H54 (cell line): ENCODE measurements around the gene SLC6A19.

ENCODE experiments used
- DNase-seq: peaks from one replicate; pipeline ENCODE4 v3.0.0; 2011; ENCODE audit warnings: low spot score, mixed read lengths; ENCODE audit not compliant: insufficient read length
- FAIRE-seq: peaks from 3 replicates; lab custom pipeline; 2011; peaks lifted over from hg19 to GRCh38; lab: Jason Lieb, UNC
- POLR2A ChIP-seq: IDR thresholded peaks from 2 replicates; pipeline ENCODE4 v1.6.1; 2011; ENCODE audit warnings: low read depth, mild to moderate bottlenecking, low read length

SLC6A19 gene

GRCh38 chr5:1208743-1209488, 7.5 kb downstream of the SLC6A19 start:
- FAIRE-seq (no peak), DNase-seq (peak; percentile 75)
- no peak for TF ChIP-seq POLR2A

DNA sequence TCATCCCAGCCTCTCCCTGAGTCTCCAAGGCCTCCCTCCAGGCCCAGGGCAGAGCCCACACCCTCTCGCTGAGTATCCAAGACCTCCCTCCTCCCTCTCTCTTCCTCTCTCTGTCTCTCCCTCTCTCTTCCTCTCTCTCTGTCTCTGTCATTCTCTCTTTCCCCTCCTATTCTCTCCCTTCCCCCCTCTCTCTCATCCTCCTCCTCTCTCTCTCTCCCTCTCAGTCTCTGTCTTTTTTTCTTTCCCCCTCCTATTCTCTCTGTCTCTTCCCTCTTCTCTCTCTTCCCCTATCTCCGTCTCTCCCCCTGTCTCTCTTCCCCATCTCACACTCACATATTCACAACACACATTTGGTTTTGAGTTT, 8.1 kb downstream of the SLC6A19 start:
- no peak for TF ChIP-seq POLR2A

GRCh38 chr5:1209896-1210776, 8.7 kb downstream of the SLC6A19 start:
- no peak for TF ChIP-seq POLR2A
- FAIRE-seq = no peak
- DNase-seq = no peak

More for the DNA sequence above, 8.1 kb downstream of the SLC6A19 start:
- FAIRE-seq = no peak
- no peak for DNase-seq

- DNase-seq (no peak), FAIRE-seq (no peak)
- TF ChIP-seq POLR2A = no peak
Measured at GRCh38 chr5:1210832-1211251, 9.4 kb downstream of the SLC6A19 start.

GRCh38 chr5:1211701-1212100, 10.3 kb downstream of the SLC6A19 start:
- TF ChIP-seq POLR2A = no peak
- FAIRE-seq (no peak), DNase-seq (no peak)

DNA sequence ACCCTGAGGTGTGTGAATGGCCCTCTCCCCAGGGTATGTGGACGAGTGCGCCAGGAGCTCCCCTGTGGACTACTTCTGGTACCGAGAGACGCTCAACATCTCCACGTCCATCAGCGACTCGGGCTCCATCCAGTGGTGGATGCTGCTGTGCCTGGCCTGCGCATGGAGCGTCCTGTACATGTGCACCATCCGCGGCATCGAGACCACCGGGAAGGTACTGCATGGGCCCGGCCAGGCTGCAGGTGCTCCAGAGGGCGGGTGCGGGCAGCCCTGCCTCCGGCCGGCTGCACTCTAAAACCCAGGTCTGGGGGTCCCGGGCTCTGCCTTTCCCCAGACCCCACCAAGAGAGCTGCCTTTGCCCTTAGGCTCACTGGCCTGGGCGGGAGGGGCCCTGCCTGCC, 10.9 kb downstream of the SLC6A19 start:
- no peak for FAIRE-seq
- no peak for TF ChIP-seq POLR2A
- no peak for DNase-seq

- no peak for FAIRE-seq
- no peak for TF ChIP-seq POLR2A
- DNase-seq = no peak
Measured at GRCh38 chr5:1212881-1213280, 11.5 kb downstream of the SLC6A19 start.

DNA sequence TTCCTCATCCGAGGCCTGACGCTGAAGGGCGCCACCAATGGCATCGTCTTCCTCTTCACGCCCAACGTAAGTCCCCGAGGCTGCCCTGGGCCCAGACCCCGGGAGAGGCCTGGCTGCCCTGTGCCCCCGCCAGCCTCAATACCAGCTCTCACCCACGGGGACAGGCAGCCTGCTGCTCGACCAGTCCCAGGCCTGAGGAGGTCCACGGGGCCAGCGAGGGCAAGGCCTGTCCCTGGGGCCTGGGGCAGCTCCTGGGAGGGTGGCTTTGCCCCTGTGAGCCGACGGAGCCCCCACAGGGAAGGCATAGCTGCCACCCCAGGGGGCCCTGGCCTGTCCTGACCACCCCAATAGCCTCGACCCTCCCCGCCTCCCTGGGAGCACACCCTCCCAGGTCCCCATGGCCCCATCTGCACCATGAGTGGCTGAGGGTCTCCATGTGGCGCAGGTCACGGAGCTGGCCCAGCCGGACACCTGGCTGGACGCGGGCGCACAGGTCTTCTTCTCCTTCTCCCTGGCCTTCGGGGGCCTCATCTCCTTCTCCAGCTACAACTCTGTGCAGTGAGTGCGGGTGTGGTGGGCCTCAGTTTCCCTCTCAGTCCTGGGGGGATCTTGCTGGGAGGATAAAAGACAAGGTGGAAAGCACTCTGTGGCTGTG, 12.2 kb downstream of the SLC6A19 start:
- FAIRE-seq = no peak
- no peak for DNase-seq

DNA sequence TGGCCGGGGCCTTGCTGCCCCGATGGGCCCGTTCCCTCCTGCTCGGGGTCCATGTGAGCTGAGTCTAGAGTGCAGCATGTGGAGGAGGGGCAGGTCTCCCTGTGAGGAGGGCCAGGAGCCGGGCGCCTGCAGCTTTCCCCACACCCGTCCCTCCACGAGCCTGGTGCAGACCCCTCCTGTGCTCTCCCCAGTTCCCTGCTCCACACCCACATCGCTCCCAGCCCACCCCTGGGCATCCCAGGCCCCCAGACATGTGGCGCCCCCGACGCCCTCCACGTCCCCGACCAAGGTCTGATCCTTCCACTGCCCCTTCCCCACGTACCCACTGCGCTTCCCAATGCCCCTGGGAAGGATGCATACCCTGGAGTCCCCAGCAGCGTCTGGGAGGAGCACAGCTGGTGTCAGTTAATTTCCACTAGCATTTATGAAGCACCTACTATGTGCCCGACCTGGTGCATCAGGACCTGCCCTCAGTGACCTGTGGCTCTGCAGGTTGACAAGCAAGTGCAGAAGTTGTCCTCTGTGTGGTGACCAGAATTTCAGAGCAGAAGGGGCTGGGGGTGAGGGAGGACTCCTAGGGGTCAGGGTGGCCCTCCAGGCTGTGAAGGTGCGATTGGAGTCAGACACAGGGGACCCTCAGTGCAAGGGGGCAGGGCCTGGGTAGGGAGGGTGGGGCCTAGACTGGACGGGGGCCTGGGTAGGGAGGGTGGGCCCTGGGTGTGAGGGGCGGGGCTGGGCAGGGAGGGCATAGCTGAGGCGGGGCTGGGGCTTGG, 13.0 kb downstream of the SLC6A19 start:
- no peak for TF ChIP-seq POLR2A
- DNase-seq = no peak
- no peak for FAIRE-seq

More for the DNA sequence above, 12.2 kb downstream of the SLC6A19 start:
- TF ChIP-seq POLR2A = no peak

DNA sequence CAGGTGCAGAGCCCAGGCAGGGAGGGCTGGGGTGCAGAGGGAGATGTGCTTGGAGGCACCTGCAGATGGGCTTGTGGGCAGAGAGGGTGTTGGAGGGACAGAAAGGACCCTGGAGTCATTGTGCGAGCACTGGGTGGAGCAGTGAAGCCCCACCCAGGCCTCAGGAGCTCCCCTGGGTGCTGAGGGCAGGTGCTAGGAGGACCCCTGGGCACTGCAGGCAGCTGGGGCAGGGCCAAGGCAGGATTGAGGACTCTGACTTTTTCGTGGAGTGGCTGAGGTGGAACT, 13.5 kb downstream of the SLC6A19 start:
- FAIRE-seq = no peak
- DNase-seq = no peak
- TF ChIP-seq POLR2A = no peak

- no peak for FAIRE-seq
- DNase-seq = no peak
- TF ChIP-seq POLR2A = no peak
Measured at GRCh38 chr5:1215320-1216096, 14.1 kb downstream of the SLC6A19 start.

DNA sequence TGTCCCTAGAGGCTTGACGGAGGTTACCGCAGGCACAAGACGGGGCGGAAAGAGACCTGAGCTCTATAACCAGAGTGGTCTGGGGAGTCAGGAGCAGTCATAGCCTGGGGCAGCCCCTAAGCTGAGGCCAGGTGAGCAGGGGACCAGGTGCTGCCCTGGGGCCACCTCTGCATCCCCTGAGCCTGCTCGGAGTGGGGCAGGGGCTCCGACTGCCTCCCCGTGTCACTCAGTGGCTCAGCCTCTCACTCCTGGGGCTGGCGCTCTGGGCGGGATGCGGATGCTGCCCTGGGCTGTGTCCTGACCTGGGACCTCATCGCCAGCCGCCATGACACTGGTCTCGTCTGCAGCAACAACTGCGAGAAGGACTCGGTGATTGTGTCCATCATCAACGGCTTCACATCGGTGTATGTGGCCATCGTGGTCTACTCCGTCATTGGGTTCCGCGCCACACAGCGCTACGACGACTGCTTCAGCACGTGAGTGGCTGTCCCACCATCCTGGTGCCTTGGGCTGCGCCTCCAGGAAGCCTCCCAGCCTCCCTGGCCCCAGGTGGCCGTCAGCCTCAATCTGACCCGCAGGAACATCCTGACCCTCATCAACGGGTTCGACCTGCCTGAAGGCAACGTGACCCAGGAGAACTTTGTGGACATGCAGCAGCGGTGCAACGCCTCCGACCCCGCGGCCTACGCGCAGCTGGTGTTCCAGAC, 15.0 kb downstream of the SLC6A19 start:
- FAIRE-seq (no peak), DNase-seq (no peak)
- TF ChIP-seq POLR2A = no peak
